ENCODE results near the gene HDHD3. TPM values are rescaled to one million over a fixed set of nuclear protein-coding genes. Genes with fewer than 3 reads are reported as not detected.
"Not testable (repeated sequence)": the region's sequence is repeated elsewhere in the genome, so short reads cannot be mapped to it uniquely, and the experiment has no call there.

The HDHD3 gene, protein sequence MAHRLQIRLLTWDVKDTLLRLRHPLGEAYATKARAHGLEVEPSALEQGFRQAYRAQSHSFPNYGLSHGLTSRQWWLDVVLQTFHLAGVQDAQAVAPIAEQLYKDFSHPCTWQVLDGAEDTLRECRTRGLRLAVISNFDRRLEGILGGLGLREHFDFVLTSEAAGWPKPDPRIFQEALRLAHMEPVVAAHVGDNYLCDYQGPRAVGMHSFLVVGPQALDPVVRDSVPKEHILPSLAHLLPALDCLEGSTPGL
- 10 to 100 TPM in 1 of 12 donors, 1 to 10 TPM in 10, not detected in 1; 3.0 to 51.0 (median 4.3) TPM for polyA plus RNA-seq (ENCODE audit: insufficient read length in 12 of 12)
- long read RNA-seq, donor 1, transcript HDHD3-203 (3 exons, 913 nt) = major isoform, 28 of 79 reads
- long read RNA-seq, donor 1, transcript HDHD3-201 (2 exons, 1,834 nt) = minor isoform, 8 of 79 reads
- long read RNA-seq, donor 1, transcript HDHD3-202 (3 exons, 1,497 nt) = major isoform, 28 of 79 reads
- long read RNA-seq, donor 1, partial matches to known transcripts = 15 of 79 reads
- long read RNA-seq, donor 1, other reads (novel, unspliced or antisense) = 0 of 79 reads
- long read RNA-seq, donor 2, partial matches to known transcripts = 0 of 4 reads
- long read RNA-seq, donor 2, other reads (novel, unspliced or antisense) = 0 of 4 reads
- long read RNA-seq, donor 3 = 0 reads
- long read RNA-seq, donor 4, partial matches to known transcripts = 0 of 1 reads
- long read RNA-seq, donor 4, other reads (novel, unspliced or antisense) = 0 of 1 reads
- long read RNA-seq, donor 5 = 0 reads
- long read RNA-seq, donor 6, partial matches to known transcripts = 0 of 2 reads
- long read RNA-seq, donor 6, other reads (novel, unspliced or antisense) = 0 of 2 reads
- long read RNA-seq, donor 7, partial matches to known transcripts = 0 of 2 reads
- long read RNA-seq, donor 7, other reads (novel, unspliced or antisense) = 0 of 2 reads
- long read RNA-seq, donor 8, partial matches to known transcripts = 0 of 2 reads
- long read RNA-seq, donor 8, other reads (novel, unspliced or antisense) = 0 of 2 reads
- long read RNA-seq, donor 9, partial matches to known transcripts = 0 of 1 reads
- long read RNA-seq, donor 9, other reads (novel, unspliced or antisense) = 0 of 1 reads
- long read RNA-seq, donor 10, partial matches to known transcripts = 0 of 2 reads
- long read RNA-seq, donor 10, other reads (novel, unspliced or antisense) = 0 of 2 reads
- long read RNA-seq, donor 11, partial matches to known transcripts = 0 of 1 reads
- long read RNA-seq, donor 11, other reads (novel, unspliced or antisense) = 0 of 1 reads

DNA sequence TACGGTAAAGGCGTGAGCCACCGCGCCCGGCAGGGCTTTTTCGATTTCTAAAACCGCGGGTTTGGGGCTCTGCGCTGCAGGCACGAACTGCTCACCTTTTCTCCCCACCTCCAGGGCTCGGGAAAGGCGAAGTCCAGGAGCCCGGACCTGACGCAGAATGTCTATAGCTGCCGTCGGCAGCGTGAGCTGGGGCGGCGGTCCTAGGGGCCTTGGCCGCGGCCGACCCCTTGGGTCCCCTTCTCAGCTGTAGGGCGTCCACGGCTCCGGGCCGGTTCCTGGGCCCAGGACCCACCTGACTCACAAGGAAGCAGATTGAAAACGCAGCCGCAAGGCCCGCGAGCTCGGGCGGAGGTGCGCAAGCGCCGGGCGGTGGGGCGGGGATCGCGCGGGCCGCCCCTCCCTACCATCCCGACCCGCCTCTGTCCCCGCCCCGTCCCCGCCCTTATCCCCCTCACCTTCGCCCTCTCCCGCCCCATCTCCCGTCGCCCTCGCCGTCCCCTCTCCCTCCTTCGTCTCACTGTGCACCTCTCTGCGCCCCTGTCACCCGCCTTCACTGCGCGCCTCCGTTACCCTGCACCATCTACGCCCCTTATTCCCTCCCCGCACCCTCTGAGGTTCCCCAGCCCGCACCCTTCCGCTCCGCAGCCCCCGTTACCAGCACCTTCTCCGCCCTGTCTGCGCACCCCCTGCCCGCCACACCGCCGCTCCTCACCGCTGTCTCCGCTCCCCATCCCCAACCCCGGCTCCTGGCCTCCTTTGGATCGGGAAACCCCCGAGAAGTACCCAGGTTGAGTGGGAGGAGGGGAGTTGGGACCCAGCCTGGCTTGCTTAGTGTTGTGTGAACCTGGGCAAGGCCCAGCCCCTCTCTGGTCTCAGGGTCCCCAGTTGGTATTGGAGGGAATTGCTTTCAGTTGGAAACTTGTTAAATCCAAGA, at the start of gene HDHD3:
TSS of gene HDHD3 (minus strand) at position 353 of the 934 bp plus-strand sequence. CDS start 2,632 bp downstream, outside the sequence.
- peak; percentile 51 for DNase-seq

- DNase-seq = no peak
Measured at GRCh38 chr9:113425072-113425471, 48.3 kb upstream of the HDHD3 start.

DNA sequence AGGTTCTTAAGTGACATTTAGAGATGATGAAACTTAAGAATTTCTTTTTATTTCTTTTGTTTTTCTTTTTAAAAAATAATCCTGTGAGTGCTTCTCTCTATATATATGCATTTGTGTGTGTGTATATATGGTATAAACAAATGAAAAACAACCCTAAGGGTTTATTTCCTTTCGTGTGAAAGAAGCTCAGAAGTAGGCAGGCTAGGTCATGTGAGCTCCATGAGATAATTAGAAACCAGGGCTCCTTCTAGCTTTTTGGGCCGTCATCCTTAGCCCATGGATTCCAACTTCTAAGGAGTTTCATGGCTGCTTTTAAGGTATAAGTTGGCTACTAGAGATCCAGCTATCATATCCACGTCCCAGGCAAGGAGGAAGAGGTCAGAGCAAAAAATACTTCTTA, 44.9 kb upstream of the HDHD3 start:
- no peak for DNase-seq

DNA sequence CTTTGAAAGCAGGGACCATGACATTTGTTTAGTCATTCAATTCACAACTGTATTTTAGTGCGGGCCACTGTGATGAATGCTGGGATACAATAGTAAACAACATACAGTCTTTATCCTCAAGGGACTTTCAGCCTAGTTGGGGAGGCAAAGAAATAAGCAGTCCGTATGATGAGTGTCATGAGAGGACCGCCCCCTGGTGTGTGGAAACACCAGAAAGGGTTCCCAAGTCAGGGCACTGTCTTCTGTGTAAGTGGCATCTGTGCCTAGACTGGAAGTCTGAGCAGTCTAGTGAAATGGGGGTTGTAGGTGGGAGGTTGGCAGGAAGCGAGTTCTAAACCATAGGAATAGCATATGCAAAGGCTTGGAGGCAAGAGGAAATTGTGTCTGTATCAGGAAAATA, 40.6 kb upstream of the HDHD3 start:
- DNase-seq = no peak

GRCh38 chr9:113416149-113416721, 39.4 kb upstream of the HDHD3 start:
- no peak for DNase-seq

- peak; percentile 97 for DNase-seq
Measured at GRCh38 chr9:113410207-113410864, 33.5 kb upstream of the HDHD3 start, which contains the start of the genes C9orf43 and POLE3. C9orf43 (plus strand) TSS chr9:113410747; CDS start chr9:113413494, 2,747 bp downstream. POLE3 (minus strand) TSS chr9:113410675; CDS start chr9:113410293, 382 bp downstream.

- DNase-seq = no peak
Measured at GRCh38 chr9:113409883-113410206, 33.1 kb upstream of the HDHD3 start.

GRCh38 chr9:113409481-113409880, 32.7 kb upstream of the HDHD3 start:
- DNase-seq = no peak

DNA sequence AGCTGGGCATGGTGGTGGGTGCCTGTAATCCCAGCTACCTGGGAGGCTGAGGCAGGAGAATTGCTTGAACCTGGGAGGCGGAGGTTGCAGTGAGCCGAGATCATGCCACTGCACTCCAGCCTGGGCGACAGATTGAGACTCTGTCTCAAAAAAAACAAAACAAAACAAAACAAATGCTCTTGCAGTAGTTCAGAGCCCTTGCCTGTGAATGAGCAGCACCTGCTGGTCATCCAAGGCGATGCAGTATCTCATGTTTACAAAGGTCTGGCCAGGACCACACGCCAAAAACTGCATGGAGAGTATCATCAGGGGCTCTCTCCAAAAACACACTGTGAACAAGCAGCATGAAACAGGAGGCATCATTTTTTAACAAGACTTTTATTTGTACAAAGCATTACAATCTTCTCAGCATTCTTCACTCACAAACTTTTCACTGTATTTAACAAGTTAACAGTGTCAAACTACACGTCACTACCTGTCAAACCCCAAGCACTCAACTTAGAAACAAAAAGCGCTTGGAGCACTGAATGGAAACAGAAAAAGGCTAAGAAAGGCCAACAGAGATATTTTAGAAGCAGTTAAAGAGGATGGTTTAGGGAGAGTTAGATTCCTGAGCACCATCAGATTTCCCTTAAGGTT, 30.2 kb upstream of the HDHD3 start:
- peak; percentile 70 for DNase-seq

- DNase-seq = not testable (repeated sequence)
Measured at GRCh38 chr9:113406353-113406752, 29.6 kb upstream of the HDHD3 start.

DNA sequence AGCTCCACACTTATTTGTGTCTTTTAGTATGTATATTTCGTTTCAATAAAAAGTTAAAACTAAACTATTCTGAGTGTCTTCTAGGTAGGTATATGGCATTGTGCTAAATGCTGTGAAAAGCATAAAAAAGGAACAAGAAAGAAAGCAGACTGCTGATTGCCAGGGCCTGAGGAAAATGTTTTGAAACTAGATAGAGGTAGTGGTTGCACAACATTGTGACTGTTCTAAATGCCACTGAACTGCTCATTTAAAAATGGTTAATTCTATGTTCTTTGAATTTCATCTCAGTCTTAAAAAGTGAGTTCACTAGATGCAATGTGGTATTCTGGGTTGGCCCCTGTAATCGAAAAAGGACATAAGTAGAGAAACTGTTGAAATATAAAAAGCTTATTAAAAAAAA, 26.9 kb upstream of the HDHD3 start:
- DNase-seq = no peak

DNA sequence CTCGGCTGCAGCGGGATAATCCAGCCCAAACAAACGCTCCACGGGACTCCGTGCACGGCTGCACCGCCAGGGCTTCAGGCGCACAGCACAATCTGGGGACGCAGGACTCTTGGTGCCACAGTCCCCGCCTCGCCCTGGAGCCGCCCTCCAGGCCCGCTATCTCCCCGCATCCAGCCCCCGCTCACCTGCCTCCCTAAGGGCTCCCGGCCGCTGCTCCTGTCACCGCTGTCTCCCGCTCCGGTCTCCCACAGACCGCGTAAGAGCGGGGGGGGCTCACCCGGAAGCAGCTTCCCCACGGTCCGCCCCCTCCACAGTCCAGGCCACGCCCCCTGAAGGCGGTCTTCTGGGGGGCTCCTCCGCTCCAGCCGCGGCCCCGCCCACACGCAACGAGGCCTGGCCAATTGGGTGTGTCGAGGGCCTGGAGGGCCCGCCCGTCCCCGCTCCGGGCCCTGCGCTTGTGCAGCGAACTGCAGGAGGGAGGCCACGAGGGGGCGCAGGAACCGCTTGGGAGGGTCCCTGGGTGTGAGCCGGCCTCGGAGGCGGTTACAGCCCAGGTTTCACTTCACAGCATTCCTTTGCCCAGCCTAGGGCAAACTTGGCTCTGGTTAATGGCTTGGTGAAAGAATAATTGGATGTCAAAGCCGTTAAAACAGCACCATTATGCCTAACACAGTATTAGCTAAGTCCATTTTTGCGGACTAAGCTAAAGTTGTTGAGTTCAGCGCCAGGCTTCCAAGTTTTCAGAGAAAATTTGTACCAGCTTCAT, 24.4 kb upstream of the HDHD3 start, which contains the start of gene ALAD:
TSS of gene ALAD (minus strand) at position 258 of the 766 bp plus-strand sequence. CDS start 7,725 bp downstream, outside the sequence.
- DNase-seq = peak; percentile 99

GRCh38 chr9:113399646-113400200, 22.9 kb upstream of the HDHD3 start:
- DNase-seq = no peak

GRCh38 chr9:113398796-113399195, 22.0 kb upstream of the HDHD3 start:
- no peak for DNase-seq

- DNase-seq = no peak
Measured at GRCh38 chr9:113397203-113397631, 20.4 kb upstream of the HDHD3 start.

DNA sequence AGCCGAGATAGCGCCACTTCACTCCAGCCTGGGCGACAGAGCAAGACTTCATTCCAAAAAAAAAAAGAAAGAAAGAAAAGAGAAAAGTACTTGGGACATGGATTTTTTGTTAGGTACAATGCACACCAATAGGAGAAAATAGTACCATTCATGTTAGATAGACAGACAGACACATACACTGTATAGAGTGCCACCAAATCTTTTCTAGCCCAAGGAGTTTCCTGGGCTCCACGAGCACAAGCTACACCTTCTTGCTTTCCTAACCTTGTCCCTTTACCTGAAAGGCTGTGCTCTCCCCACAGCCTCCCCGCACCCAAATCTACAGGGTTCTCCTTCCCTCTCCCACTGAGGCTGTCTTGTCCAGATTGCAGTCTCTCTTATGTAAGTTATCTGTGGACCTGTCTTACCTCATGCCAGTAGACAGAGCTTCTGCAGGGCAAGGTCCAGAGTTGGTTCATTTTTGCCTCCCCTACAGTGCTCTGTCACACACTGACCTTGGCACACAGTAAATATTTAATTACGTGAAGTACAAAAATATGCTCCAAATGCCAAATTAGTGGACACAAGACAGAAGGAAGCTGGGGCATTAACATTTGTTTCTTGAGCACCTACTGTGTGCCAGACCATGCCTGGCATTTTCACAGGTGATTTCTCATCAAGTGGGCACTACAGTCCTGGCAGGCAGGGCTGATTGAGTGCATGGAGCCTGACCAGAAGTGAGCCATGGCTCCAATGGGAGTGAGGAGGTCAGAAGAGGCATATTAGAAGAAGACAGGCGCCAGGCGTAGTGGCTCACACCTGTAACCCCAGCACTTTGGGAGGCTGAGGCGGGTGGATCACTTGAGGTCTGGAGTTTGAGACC, 18.4 kb upstream of the HDHD3 start:
- DNase-seq = no peak

DNA sequence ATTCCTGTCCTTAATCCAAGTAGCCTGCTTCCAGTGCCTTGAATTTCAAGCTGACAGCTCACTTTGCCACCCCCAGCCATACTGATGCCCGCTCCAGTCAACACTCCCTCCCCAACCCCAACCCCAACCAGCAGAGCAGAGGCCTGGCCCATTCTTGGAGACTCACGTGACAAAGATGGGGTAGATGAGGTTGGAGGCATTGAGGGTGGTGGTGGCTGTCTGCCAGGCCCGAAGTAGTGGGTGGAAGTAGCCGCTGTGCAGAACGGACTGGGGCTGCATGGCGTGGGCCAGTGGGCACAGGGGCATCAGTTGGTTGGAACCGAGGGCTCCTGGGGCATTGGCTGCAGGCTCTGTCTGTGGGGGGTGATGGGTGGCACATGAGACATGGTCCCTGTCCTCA, 16.5 kb upstream of the HDHD3 start:
- DNase-seq = no peak

All from muscle of arm (tissue), 14 donors.